SIG-M5 treated with dmso at 0.1 percent for 504 hours (cell line): ENCODE measurements around the gene MSL1.

Source experiments
- DNase-seq: peaks from one replicate; lab custom pipeline; 2025; ENCODE audit not compliant: unreplicated experiment; lab: John Stamatoyannopoulos, UW

The MSL1 gene

GRCh38 chr17:40090237-40091119, 31.3 kb upstream of the MSL1 start:
- no peak for DNase-seq

DNA sequence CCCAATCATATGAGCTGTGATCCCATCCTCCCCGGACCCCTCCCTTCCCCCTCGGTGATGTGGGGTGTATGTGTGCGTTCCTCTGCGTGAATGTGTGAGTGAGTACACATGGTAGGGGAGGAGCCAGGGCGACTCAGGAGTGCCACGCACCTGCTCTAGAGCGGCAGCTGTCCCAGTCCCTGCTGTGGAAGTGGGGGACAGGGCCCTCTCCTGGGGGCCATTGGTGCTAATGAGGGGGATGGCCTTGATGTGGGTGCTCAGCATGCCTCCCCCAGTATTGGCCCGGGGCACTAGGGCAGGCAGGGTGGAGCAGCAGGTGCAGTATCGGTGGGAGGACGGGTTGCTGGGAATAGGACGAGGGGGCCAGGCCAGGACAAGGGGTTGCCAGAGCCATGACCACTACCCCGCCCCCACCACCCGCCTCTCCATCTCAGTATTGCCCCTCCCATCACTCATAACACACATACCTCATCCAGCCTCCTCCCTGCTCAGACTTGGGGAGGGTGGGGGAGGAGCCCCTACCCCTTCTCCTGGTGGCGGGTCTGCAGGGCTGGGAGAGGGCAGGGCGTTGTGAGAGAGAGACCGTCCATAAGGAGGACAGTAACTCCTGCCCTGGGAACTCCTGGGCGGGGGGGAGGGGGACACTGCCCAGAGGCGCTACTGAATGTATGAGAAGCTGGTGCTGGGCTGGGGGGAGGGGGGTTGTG, 29.9 kb upstream of the MSL1 start:
- DNase-seq, result no peak

DNA sequence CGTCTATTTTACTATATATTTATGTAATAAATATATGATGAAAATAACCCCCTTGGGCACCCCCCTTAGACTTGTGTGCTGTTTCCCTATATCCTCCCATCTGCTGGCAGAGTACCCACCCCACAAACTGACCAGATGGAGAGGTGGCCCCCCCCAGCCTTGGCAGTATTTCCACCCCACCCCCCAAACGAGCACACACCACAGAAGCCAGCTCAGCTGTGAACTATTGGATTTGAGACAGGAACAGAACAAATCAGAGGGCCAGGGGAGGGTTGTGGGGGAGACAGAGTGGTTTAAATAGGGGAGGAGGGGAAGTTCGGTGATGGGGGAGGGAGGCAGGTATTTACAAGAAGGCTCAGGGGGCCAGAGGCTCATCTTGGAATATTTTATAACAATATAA, 29.2 kb upstream of the MSL1 start:
- DNase-seq, result no peak

- DNase-seq, result no peak
Observed at GRCh38 chr17:40093005-40093579, 28.7 kb upstream of the MSL1 start.

- DNase-seq, result no peak
Observed at GRCh38 chr17:40093580-40094201, 28.1 kb upstream of the MSL1 start.

- no peak for DNase-seq
Observed at GRCh38 chr17:40094874-40095273, 26.9 kb upstream of the MSL1 start.

DNA sequence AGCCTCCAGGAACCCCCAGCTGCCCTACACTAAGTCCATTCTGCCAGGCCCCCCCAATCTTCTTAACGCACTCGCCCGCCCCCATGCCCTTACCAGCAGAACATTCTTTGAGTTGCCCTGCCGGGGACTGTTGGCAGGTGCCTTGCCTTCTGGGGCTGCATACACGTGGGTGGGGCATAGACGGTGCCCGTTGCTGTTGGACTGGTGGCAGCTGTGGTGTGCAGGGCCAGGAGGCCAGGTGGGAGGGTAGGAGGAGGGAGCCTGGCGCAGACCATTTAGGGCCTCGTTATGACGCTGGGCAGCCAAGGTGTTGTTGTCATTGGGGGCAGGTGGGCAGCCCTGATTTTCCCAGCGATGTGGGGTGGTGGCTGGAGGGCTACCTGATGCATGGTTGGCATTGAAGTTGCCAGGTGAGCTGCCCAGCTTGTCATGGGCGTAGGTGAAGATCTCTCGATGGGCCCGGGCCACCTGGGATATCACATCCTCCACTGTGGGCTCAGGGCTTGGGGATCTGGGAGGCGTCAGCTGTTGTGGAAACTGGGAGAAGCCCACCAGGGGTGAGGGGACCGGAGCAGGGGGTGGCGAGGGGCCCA, 26.3 kb upstream of the MSL1 start:
- DNase-seq, result no peak

DNA sequence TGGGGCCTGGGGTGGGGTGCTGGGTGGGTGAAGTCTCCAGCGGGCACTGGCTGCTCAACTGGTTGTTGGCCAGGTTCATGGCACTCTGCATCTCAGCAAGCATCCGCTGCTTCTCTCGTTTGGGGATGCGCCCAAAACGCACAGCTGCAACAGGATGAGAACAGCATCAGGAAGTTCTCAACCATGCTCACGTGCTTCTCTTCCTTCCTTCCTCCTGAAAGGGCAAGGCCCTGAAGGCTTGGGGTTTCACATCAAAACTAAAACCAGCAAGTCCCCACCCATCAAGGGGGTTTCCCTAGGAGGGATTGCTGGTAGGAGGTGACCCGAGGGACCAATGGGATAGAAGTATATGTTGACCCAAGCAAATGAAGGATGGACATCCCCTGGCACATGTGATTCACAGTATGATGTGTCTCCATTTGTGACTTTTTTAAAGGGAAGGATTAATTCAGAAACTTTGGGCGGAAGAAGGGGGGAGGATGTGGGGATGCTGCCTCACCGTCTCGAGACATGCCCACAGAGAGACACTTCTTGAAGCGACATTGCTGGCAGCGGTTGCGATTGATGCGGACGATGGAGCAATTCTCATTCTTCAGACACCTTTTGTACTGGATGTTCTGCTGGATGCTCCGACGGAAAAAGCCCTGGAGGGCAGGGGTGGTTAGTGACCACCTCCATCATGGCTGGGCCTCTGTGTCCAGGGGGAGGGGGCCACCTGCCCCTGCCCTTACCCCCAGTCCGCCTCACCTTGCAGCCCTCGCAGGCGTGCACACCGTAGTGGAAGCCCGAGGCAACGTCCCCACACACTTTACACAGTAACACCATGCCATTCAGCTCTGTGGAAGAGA, 25.6 kb upstream of the MSL1 start:
- no peak for DNase-seq

DNA sequence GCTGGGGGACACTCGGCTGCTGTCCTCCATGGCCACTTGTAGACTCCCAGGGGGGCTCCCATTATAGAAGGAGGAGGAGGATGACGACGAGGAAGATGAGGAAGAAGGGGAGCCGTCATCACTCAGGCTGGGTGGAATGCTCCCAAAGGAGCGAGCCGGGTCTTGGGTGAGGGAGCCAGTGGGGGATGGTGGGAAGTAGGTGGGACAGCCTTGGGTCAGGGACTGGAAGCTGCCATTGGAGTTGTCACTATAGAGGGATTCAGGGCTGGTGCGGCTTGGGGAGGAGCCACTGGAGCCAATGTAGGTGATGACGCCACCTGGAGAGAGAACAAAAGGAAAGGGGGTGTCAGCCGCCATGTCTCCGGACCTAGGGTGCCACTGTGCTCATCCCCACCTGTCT, 24.7 kb upstream of the MSL1 start:
- DNase-seq, result no peak

DNA sequence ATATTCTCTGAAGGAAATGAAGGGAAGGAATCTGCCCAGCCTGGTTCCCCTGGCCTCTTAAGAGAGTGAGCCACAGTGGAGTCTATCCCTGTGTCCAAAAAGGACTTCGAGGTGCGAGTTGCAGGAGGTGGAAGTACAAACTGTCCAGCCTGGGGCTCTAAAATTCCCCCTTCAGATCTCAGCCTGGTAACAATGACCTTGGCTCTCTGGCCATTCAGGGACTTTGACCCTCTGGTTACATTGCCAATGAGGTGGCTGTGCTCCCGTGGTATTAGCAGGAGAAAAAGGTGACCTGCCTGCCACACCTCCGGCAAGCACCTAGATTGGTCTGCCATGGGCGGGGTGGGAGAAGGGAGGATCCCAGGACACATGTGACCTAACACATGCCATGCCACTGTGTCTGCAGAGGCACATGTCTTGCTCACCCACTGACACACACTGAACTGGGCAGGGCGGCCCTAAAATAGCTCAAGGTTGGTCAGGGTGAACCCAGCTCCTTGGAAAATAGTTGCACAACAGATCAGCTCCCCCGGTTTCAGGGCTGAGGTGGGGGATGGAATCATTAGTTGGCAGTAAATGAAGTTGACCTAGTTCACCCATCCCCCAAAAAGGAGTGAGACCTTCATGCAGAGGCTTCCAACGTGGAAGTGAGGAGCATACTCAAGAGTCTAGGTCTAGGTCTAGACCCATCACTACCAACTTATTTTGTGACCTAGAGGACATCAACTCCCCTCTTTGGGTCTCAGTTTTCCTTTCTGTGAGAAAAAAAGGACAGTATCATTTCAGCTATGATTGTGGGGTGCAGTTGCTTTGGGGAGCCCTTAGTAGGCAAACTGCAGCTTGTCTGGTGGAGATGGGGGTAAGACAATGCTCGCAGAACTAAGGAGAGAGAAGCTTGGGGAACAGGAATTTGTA, 23.6 kb upstream of the MSL1 start:
- peak; percentile 66 for DNase-seq

DNA sequence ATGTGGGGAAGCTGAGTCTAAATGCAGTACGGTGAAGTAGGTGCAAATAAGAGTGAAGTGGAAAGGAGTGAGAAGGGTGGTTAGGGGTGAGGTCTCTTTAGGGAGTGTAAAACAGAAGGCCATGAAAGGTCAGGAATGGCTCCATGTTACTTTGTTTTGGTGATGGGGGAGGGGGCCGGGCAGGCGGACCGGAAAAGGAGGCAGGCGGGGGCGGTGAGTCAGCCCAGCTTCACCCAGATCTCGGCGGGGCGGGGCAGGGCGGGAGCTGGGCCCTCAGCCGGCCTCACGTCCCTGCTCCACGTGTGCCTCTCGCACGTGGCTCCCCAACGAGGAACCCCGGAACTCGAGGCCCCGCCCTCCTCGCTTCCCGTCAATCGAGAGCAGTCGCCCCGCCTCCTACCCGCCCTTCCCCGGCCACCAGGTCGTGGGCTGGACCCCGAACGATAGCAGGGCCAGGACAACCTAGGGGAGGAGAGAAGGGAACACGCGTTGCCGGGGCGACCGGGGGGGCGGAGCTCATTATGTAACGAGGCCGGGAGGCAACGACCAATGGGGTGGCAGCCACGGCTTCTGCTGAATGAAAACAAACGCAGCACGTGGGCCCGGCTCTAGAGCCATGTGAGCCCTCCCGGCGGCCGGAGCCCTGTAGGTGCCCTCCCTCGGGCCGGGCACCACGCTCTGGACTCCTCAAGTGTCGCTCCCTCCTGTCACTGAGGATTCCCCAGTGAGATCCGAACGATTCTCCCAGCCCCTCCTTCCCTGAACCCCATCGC, 22.7 kb upstream of the MSL1 start:
- DNase-seq, result peak; percentile 100

GRCh38 chr17:40099619-40100418, 22.0 kb upstream of the MSL1 start:
- DNase-seq, result peak; percentile 81

DNA sequence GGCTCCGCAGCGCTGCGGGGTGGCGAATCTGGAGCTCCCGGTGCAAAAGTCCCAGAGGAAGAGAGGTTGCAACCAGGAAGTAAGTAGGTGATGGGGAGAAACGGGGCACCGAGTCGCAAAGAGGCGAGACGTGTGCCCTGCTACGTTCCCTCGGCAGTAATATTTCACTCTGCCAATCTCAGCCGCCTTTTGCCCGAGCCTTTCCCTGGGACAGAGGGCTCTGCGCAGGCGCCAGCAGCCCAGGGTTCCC, 21.4 kb upstream of the MSL1 start, which contains the start of gene NR1D1:
Gene NR1D1, minus strand, starts transcription at position 171 of the 250 bp plus-strand sequence. CDS start 495 bp downstream, outside the sequence.
- DNase-seq, result no peak

- DNase-seq, result peak; percentile 96
Observed at GRCh38 chr17:40100669-40101366, 21.0 kb upstream of the MSL1 start.

DNA sequence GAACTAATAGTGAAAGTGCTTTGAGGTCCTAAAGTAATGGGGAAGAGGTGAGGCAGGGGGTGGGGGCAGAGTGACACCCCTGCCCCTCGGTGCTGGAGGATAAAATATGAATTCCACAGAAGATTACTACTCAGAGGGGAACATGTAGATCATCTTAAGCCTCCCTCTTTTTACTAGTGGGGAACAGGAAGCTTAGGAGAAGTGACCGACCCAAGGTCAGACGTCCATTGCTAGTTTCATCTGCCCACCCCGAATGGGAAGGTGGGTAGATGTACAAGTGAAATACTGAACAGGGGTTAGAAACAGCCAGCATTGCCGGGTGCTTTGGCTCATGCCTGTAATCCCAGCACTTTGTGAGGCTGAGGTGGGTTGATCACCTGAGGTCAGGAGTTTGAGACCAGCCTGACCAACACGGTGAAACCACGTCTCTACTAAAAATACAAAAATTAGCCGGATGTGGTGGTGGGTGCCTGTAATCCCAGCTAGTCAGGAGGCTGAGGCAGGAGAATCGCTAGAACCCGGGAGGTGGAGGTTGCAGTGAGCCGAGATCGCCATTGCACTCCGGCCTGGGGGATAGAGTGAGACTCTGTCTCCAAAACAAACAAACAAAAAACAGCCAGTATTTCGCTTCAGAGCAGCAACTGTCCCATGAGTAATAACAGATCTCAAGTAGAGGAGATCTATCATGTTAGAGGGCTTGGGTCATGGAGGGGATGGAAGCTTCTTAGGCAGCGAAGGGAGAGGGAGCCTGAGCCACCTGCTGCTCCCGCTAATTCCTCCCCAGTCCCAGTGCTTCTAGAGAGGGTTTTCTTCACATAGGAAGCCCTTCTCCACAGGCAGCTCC, 20.2 kb upstream of the MSL1 start:
- DNase-seq, result no peak

DNA sequence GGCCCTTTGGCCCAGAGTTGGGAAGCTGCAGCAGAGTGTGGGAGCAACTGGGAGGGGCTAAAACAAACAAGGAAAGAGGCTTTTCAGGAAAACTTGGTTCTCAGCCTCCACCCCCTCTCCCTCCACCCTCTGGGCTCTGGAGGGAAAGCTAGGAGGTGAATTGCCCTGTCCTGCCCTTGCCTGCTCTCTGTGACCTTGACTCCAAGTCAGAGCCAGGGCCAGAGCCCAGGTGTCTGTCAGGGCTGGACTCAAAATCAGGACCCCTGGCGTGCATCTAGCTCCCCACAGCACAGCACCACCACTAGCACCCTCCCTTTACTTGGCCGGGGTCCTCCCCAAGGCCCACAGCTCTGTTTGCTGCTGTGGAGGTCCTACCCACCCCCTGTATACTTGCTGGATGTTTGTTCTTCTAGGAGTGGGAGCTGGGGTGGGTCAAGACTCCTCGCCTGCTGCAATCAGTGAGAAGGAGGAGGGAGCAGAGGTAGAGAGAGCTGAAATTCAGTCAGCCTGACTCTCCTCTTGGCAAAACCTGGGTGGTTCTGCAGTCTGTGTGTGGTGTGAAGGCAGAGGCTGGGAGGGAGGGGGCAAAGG, 18.6 kb upstream of the MSL1 start:
- DNase-seq, result no peak
